GM19099 (cell line): ENCODE data around the gene SECISBP2.
A peak's percentile ranks its signal among the peaks of the same experiment; 100 is the strongest.

ENCODE experiments used
- POLR2A ChIP-seq: IDR thresholded peaks from 3 replicates; pipeline ENCODE4 v1.6.1; 2011; ENCODE audit warnings: low read depth; ENCODE audit not compliant: insufficient read length; ENCODE audit errors: extremely low read depth

Gene SECISBP2

GRCh38 chr9:89304834-89305188 is 13.5 kb upstream of the SECISBP2 start:
- TF ChIP-seq POLR2A: no peak

GRCh38 chr9:89305868-89306267 is 12.4 kb upstream of the SECISBP2 start:
- TF ChIP-seq POLR2A: no peak

- TF ChIP-seq POLR2A: no peak
Measured at GRCh38 chr9:89309166-89309565, 9.1 kb upstream of the SECISBP2 start.

GRCh38 chr9:89309608-89310474 is 8.5 kb upstream of the SECISBP2 start:
- no peak for TF ChIP-seq POLR2A

GRCh38 chr9:89310475-89311345 is 7.6 kb upstream of the SECISBP2 start, which contains the start of gene CKS2:
Gene CKS2 (plus strand): TSS chr9:89311195. CDS start chr9:89311293, 98 bp downstream.
- peak; percentile 98 for TF ChIP-seq POLR2A

- TF ChIP-seq POLR2A: no peak
Measured at GRCh38 chr9:89311346-89312221, 6.7 kb upstream of the SECISBP2 start.

- TF ChIP-seq POLR2A: no peak
Measured at GRCh38 chr9:89312222-89312571, 6.1 kb upstream of the SECISBP2 start.

- TF ChIP-seq POLR2A: no peak
Measured at GRCh38 chr9:89313842-89314241, 4.5 kb upstream of the SECISBP2 start.

GRCh38 chr9:89314955-89315354 is 3.3 kb upstream of the SECISBP2 start:
- no peak for TF ChIP-seq POLR2A

GRCh38 chr9:89315482-89315881 is 2.8 kb upstream of the SECISBP2 start:
- TF ChIP-seq POLR2A: no peak

- no peak for TF ChIP-seq POLR2A
Measured at GRCh38 chr9:89317282-89317681, 1.0 kb upstream of the SECISBP2 start.

- TF ChIP-seq POLR2A: no peak
Measured at GRCh38 chr9:89319015-89319905, 960 bp downstream of the SECISBP2 start.

- no peak for TF ChIP-seq POLR2A
Measured at GRCh38 chr9:89323390-89323789, 5.1 kb downstream of the SECISBP2 start.

GRCh38 chr9:89325733-89326132 is 7.4 kb downstream of the SECISBP2 start:
- TF ChIP-seq POLR2A: no peak
